Measurements from ENCODE around the gene ARHGAP15.

The ARHGAP15 gene

DNA sequence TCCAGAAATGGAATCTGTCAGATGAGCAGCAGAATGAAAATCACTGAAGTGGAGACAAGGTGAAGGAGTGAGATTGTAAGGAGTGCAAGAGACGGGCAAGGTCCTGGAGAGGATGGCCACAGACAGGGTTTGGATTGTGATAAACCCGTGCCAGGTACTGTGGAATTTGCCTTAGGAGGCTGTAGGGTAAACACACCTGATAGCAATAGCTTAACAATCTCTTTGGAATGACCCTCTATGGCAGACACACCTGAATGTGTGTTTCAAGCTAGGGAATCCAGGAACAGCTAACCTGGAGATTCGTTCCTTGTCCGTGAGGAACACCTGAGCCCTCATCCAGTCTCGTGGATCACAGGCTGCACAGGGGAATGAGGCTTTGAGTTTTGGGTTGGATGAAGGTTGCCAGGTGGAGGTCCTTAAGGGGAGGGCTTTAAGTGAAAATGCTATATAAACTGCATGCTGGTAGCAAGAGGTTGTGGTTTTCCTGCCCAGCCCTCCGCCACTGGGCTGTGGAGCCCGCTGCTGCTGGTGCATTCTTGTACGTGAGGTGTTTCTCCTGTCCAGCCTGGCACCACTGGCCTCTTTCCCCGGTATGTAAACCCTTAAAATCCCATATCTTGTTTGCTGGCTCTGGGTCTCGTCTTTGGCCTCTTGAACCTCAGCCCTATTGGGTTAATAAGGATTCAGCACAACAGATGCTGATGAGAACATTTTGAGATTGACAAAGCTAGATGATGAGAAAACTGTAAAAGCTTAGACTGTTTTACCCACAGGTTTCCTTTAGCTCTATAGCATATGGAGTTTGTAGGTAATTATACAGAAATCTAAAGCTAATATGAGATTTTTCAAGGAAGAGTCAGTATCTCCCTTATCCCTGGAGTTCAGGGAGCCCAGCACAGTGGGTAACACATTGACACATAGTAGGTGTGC lies 117.9 kb downstream of the ARHGAP15 start:
- Histone ChIP-seq H3K27me3 (ENCODE audit: control insufficient read depth, insufficient read depth, low read length) (no peaks in the 10 kb centered on the region), H3K4me3 (ENCODE audit: low read length) (no peak overlapping the region), H3K36me3 (ENCODE audit: control insufficient read depth, insufficient read depth, low read length) (no peaks in the 10 kb centered on the region), H3K27ac (ENCODE audit: low read length) (no peak overlapping the region), H3K4me1 (ENCODE audit: control insufficient read depth, insufficient read depth, low read length) (no peaks in the 10 kb centered on the region; the same call in 1 of the 2 replicates), H3K9me3 (ENCODE audit: control insufficient read depth, insufficient read depth, low read length) (no peaks in the 10 kb centered on the region; the same call in 1 of the 2 replicates)
- no peak for DNase-seq (ENCODE audit: low read depth, low spot score)
- WGBS (ENCODE audit: insufficient coverage, insufficient read length) = no CpG with 5 or more reads among the region's 10 CpGs

DNA sequence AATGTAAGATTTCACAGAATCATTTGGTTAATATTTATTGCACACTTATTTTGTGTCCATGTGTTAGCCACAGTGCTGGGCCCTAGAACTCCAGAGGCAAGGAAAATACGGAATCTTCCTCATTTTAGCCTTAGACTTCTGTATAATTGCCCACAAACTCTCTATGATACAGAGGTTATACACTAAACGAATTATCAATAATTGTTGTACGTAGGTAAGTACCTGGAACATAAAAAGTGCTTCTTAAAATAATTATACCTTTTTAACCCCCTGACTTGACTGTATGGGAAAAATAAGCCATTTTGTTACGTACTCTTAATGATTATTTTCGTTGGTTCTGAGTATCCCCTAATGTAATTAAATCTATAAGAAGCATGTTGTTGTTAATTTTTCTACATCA lies 119.4 kb downstream of the ARHGAP15 start:
- no peaks in the 10 kb centered on the region for H3K27me3 ChIP-seq (ENCODE audit: control insufficient read depth, insufficient read depth, low read length)

DNA sequence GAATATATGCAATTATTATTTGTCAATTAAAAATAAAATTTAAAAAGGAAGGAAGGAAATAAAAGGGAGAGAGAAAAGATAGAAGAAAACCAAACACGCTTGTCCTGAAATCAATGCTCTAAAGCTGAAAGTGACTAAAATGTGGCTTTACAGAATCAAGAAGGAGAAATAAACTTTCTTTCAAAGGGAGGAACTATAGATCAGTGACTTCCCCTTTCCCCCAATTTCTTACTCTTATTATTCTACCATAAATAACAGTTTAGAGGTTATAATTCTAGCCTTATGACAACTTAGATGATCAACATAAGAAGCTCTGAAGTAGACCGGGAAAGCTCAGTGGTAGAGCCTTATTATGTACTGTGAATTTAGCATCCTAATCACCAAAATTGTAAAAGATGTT lies 122.5 kb downstream of the ARHGAP15 start:
- WGBS (ENCODE audit: insufficient coverage, insufficient read length) = no CpG with 5 or more reads among the region's 2 CpGs
- H3K36me3 ChIP-seq (ENCODE audit: control insufficient read depth, insufficient read depth, low read length) = no peaks in the 10 kb centered on the region
- peaks cover 2% of the 10 kb centered on the region; the same call in 1 of the 2 replicates for H3K4me1 ChIP-seq (ENCODE audit: control insufficient read depth, insufficient read depth, low read length)
- H3K9me3 ChIP-seq (ENCODE audit: control insufficient read depth, insufficient read depth, low read length) = no peaks in the 10 kb centered on the region; the same call in 1 of the 2 replicates
- no peak for DNase-seq (ENCODE audit: low read depth, low spot score)
- H3K27ac ChIP-seq (ENCODE audit: low read length) = no peak overlapping the region
- no peak overlapping the region for H3K4me3 ChIP-seq (ENCODE audit: low read length)
- no peaks in the 10 kb centered on the region for H3K27me3 ChIP-seq (ENCODE audit: control insufficient read depth, insufficient read depth, low read length)

More for the DNA sequence above, 119.4 kb downstream of the ARHGAP15 start:
- H3K27ac ChIP-seq (ENCODE audit: low read length) = no peak overlapping the region
- WGBS (ENCODE audit: insufficient coverage, insufficient read length) = no CpG with 5 or more reads among the region's 5 CpGs
- H3K4me3 ChIP-seq (ENCODE audit: low read length) = no peak overlapping the region
- no peaks in the 10 kb centered on the region for H3K4me1 ChIP-seq (ENCODE audit: control insufficient read depth, insufficient read depth, low read length)
- H3K9me3 ChIP-seq (ENCODE audit: control insufficient read depth, insufficient read depth, low read length) = no peaks in the 10 kb centered on the region; the same call in 1 of the 2 replicates
- no peak for DNase-seq (ENCODE audit: low read depth, low spot score)
- no peaks in the 10 kb centered on the region for H3K36me3 ChIP-seq (ENCODE audit: control insufficient read depth, insufficient read depth, low read length)

DNA sequence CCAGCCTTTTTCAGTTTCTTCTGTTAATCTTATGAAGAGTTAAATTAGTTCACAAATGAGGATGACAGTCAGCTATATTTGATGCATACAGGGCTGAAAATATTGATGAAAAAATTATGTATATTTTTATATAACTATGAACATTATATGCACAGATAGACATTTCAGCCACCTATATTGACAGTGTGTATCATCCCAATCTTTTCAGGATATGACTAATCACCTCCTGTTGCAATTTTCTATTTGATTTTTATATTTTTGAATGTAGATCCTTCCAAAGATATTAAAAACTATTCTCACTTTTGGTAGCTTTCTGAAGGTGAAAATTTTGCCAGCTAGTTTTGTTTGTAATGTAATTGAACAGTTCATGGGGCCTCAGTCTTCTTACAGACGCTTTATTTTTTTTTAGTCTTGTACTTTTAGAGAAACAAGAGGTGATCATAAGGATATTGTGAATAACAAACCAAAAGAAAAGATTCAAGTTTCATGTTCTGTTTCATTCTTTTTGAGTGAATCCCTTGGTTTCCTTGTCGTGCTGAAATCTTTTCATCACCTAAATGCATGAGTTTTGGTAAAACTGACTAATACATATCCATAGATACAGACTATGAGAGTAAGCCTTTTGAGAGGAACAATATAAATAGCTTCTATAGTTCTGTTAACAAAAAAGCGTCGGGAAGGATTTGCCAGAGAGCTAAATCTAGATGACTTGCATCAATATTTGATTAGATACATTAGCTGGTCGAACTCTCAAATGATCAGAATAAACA lies 123.1 kb downstream of the ARHGAP15 start:
- WGBS (ENCODE audit: insufficient coverage, insufficient read length) = no CpG with 5 or more reads among the region's 5 CpGs
- no peaks in the 10 kb centered on the region for H3K36me3 ChIP-seq (ENCODE audit: control insufficient read depth, insufficient read depth, low read length)
- H3K27ac ChIP-seq (ENCODE audit: low read length) = no peak overlapping the region
- H3K4me1 ChIP-seq (ENCODE audit: control insufficient read depth, insufficient read depth, low read length) = peaks cover 2% of the 10 kb centered on the region; the same call in 1 of the 2 replicates
- DNase-seq (ENCODE audit: low read depth, low spot score) = no peak
- H3K9me3 ChIP-seq (ENCODE audit: control insufficient read depth, insufficient read depth, low read length) = no peaks in the 10 kb centered on the region
- H3K27me3 ChIP-seq (ENCODE audit: control insufficient read depth, insufficient read depth, low read length) = no peaks in the 10 kb centered on the region
- H3K4me3 ChIP-seq (ENCODE audit: low read length) = no peak overlapping the region

DNA sequence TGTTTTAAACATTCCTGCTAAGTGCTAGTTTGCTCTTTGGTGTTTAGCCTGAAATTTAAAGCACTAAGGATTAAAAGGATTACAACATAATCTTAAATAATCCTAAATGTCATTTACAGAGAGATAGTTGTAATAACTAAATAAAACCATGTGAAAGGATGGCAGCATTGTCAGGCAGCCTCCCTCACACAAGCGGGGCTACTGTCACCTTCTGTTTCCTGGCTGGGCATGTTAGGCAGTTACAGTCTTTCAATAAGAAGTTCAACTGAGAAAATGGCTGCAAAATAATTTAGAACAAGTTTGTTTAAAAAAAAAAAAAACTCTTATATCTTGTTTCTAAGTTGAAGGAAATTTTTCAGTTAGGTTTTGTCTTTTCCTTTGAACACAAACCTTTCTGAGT lies 124.9 kb downstream of the ARHGAP15 start:
- H3K9me3 ChIP-seq (ENCODE audit: control insufficient read depth, insufficient read depth, low read length) = no peaks in the 10 kb centered on the region
- peaks cover 2% of the 10 kb centered on the region; the same call in 1 of the 2 replicates for H3K4me1 ChIP-seq (ENCODE audit: control insufficient read depth, insufficient read depth, low read length)
- no peak for DNase-seq (ENCODE audit: low read depth, low spot score)

DNA sequence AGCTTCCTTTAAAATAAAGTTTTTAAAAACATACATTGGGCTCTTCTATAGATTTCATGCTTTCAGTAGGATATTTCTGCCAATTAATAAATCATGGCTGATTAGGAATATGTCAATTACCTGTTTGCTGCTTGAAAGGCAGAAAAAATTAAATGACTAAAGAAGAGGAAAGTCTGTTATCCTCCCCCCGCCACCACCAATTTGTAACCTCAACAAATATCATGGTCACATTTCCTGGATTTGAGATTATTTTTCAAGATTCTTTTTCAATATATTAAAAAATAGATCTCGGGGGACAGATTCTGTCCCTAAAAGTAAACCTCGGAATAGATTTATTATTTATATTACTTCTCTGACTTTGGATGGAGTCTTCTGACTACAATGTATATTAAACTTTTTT lies 125.9 kb downstream of the ARHGAP15 start:
- Histone ChIP-seq H3K9me3 (ENCODE audit: control insufficient read depth, insufficient read depth, low read length) (no peaks in the 10 kb centered on the region), H3K27me3 (ENCODE audit: control insufficient read depth, insufficient read depth, low read length) (no peaks in the 10 kb centered on the region), H3K4me1 (ENCODE audit: control insufficient read depth, insufficient read depth, low read length) (peaks cover 2% of the 10 kb centered on the region; the same call in 1 of the 2 replicates), H3K4me3 (ENCODE audit: low read length) (no peak overlapping the region), H3K36me3 (ENCODE audit: control insufficient read depth, insufficient read depth, low read length) (no peaks in the 10 kb centered on the region), H3K27ac (ENCODE audit: low read length) (no peak overlapping the region)
- no peak for DNase-seq (ENCODE audit: low read depth, low spot score)
- WGBS (ENCODE audit: insufficient coverage, insufficient read length) = no CpG with 5 or more reads among the region's 3 CpGs

More for the DNA sequence above, 124.9 kb downstream of the ARHGAP15 start:
- H3K36me3 ChIP-seq (ENCODE audit: control insufficient read depth, insufficient read depth, low read length) = no peaks in the 10 kb centered on the region
- no CpG with 5 or more reads among the region's 1 CpG for WGBS (ENCODE audit: insufficient coverage, insufficient read length)
- H3K27ac ChIP-seq (ENCODE audit: low read length) = no peak overlapping the region
- no peaks in the 10 kb centered on the region for H3K27me3 ChIP-seq (ENCODE audit: control insufficient read depth, insufficient read depth, low read length)
- no peak overlapping the region for H3K4me3 ChIP-seq (ENCODE audit: low read length)

DNA sequence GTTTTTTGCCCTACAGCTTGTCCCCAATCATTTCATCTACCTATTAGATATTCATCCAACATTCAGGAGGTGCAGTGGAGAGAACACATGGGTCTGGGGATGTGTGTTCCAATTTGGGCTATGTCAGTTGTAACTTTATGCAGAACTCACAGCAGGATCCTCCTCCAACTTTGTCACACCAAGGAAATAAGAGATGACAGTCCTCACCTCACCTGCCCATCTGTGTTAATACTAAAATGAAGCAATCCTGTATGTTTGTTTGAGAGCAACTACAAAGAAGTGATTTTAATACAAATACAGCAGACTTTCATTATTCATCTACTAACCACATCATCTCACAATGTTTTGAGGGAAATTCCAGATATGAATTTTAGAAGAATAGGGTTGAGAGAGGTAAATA lies 126.7 kb downstream of the ARHGAP15 start:
- peaks cover 2% of the 10 kb centered on the region; the same call in 1 of the 2 replicates for H3K4me1 ChIP-seq (ENCODE audit: control insufficient read depth, insufficient read depth, low read length)
- H3K27ac ChIP-seq (ENCODE audit: low read length) = no peak overlapping the region
- no peaks in the 10 kb centered on the region for H3K27me3 ChIP-seq (ENCODE audit: control insufficient read depth, insufficient read depth, low read length)
- no peak for DNase-seq (ENCODE audit: low read depth, low spot score)
- no peaks in the 10 kb centered on the region for H3K9me3 ChIP-seq (ENCODE audit: control insufficient read depth, insufficient read depth, low read length)
- no peaks in the 10 kb centered on the region for H3K36me3 ChIP-seq (ENCODE audit: control insufficient read depth, insufficient read depth, low read length)
- no peak overlapping the region for H3K4me3 ChIP-seq (ENCODE audit: low read length)

DNA sequence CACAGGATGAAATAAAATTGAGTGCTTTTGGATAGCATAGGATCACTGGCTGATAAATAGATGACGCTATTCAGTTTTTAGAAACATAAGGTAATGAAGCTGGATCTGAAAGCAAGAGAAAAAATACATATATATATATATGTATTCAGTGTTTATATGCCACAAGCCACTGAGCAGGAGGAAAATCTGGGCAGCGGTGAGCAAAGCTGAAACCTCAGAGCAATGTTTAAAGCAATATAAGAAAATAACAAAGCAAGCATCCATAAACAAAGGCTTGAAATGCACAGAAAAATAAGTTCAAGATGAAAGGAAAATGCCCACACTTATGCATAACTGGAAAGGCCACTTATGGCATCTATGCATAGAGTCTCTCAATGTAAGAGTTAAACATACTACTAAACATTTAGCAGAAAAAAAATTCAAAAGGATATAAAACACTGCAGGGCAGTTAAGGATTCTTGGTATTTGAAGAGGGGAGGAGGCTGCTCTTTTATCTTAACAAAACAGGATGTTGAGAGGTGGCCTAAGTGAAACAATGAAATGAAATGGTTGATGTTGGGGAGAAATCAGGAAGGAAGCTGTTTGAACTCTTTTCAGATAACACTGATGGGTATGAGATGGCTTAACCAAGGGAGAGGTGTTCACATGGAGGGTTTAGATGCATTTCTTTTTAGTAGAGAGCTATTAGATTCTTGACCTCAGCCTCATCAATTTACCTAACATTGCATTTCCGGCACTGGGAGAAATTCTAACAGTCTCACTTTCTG lies 129.1 kb downstream of the ARHGAP15 start:
- Histone ChIP-seq H3K4me3 (ENCODE audit: low read length) (no peak overlapping the region), H3K36me3 (ENCODE audit: control insufficient read depth, insufficient read depth, low read length) (no peaks in the 10 kb centered on the region), H3K4me1 (ENCODE audit: control insufficient read depth, insufficient read depth, low read length) (peaks cover 2% of the 10 kb centered on the region; the same call in 1 of the 2 replicates), H3K9me3 (ENCODE audit: control insufficient read depth, insufficient read depth, low read length) (no peaks in the 10 kb centered on the region), H3K27ac (ENCODE audit: low read length) (no peak overlapping the region), H3K27me3 (ENCODE audit: control insufficient read depth, insufficient read depth, low read length) (no peaks in the 10 kb centered on the region)
- DNase-seq (ENCODE audit: low read depth, low spot score) = no peak
- no CpG with 5 or more reads among the region's 3 CpGs for whole genome bisulfite sequencing (ENCODE audit: insufficient coverage, insufficient read length)

DNA sequence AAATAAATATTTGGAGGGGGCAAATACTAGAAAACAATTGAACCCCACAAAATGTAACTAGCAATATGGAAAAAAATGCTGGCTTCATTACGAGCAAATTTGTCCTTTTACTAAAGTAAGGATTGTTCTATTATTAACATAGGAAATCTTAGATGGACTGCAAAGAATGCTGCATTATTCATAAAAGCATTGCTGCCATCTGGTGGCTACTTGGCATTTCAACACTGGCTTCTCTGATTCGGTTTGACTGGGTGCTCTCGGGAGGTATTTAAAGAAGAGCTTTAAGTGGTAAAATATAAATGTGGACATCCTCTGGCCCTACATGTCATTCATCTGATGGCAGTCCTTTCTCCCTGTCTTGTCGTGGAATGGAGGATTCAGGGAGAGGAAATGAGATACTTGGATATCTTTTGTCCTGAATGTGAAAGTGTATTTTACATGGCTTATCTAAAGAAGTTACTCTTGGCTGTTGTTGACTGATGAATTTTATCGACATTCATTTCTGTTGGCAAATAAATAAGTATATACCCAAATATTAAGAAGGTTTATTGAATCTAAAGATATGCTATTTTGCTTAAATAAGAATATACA lies 130.2 kb downstream of the ARHGAP15 start:
- Histone ChIP-seq H3K9me3 (ENCODE audit: control insufficient read depth, insufficient read depth, low read length) (no peaks in the 10 kb centered on the region; the same call in 1 of the 2 replicates), H3K27ac (ENCODE audit: low read length) (no peak overlapping the region), H3K27me3 (ENCODE audit: control insufficient read depth, insufficient read depth, low read length) (no peaks in the 10 kb centered on the region), H3K4me1 (ENCODE audit: control insufficient read depth, insufficient read depth, low read length) (peaks cover 2% of the 10 kb centered on the region; the same call in 1 of the 2 replicates), H3K4me3 (ENCODE audit: low read length) (no peak overlapping the region), H3K36me3 (ENCODE audit: control insufficient read depth, insufficient read depth, low read length) (no peaks in the 10 kb centered on the region)
- WGBS (ENCODE audit: insufficient coverage, insufficient read length) = no CpG with 5 or more reads among the region's 5 CpGs
- peak; percentile 45 for DNase-seq (ENCODE audit: low read depth, low spot score)

All from iPS DF 6.9 (cell line).